Heart right ventricle (tissue), 16 donors: ENCODE results near the gene CLASRP. TPM values are rescaled to one million over a fixed set of nuclear protein-coding genes. Genes with fewer than 3 reads are reported as not detected.

Experiments
- ATAC-seq, 8 donors: fragments of 200-7000 bp; cut with Tn5 transposase; one replicate each; pipeline ENCODE4 v1.9.1; 2020; ENCODE audit warnings: mild to moderate bottlenecking in 8 of 8, moderate library complexity in 8 of 8, moderate number of reproducible peaks in 1 of 8
- DNase-seq, 2 donors: peaks; one replicate each; pipeline ENCODE4 v3.0.0-alpha.2; 2020
- H3K27ac ChIP-seq, 10 donors: fragments of 200-600 bp; sonication (generic) in 2 of 10; one replicate each; pipeline versions ENCODE4 v1.5.0 to v1.8.0; 2020 to 2022; ENCODE audit warnings: mild to moderate bottlenecking in 3 of 10
- H3K27me3 ChIP-seq, 7 donors: fragments of 200-600 bp; one replicate each; pipeline ENCODE4 v1.8.0; 2021 to 2022; ENCODE audit warnings: mild to moderate bottlenecking in 2 of 7
- H3K36me3 ChIP-seq, 9 donors: fragments of 200-600 bp; sonication (generic) in 1 of 9; one replicate each; pipeline versions ENCODE4 v1.5.0 to v1.8.0; 2020 to 2022; ENCODE audit warnings: mild to moderate bottlenecking in 2 of 9
- H3K4me1 ChIP-seq, 9 donors: fragments of 200-600 bp; sonication (generic) in 1 of 9; one replicate each; pipeline versions ENCODE4 v1.5.0 to v1.8.0; 2020 to 2022; ENCODE audit warnings: mild to moderate bottlenecking in 4 of 9
- H3K4me3 ChIP-seq, 10 donors: fragments of 200-600 bp; sonication (generic) in 2 of 10; one replicate each; pipeline versions ENCODE4 v1.5.0 to v1.8.0; 2020 to 2022; ENCODE audit warnings: mild to moderate bottlenecking in 7 of 10, moderate library complexity in 2 of 10
- H3K9me3 ChIP-seq, 11 donors: fragments of 200-600 bp in 10 of 11; sonication (generic) in 2 of 11; one replicate each; pipeline versions ENCODE4 v1.5.0 to v1.8.0; 2013 to 2022; ENCODE audit warnings: mild to moderate bottlenecking in 2 of 11, control low read depth in 1 of 11, moderate library complexity in 1 of 11
- WGBS, 2 donors: extraction: QIAGEN DNeasy Blood & Tissue Kit; methylation state at CpG; one replicate each; pipeline ENCODE4 v1.1.7; 2013; ENCODE audit warnings: inconsistent platforms in 1 of 2; 5-methylcytosine and 5-hydroxymethylcytosine counted together
- intact Hi-C, 10 donors: fragments of 100-400 bp; cut with DNase I; formaldehyde crosslinking; loops; one replicate each; pipeline versions ENCODE4 v1.11.1 to v1.14.2; 2022
- polyA plus RNA-seq, 2 donors: library from polyadenylated mRNA; stranded (reverse); fragments of 200-250 nt; gene quantifications; one replicate each; pipeline ENCODE4 v1.2.3, GENCODE V29; 2013
- total RNA-seq, 10 donors: library from RNA; stranded (reverse); fragmentation: NEBNext Ultra II Directional in 3 of 10; extraction: Animal tissue kit (Norgen Biotek cat#: 25700) in 3 of 10; gene quantifications; one replicate each; pipeline versions ENCODE4 v1.2.1 to v1.2.4, GENCODE V29; 2021 to 2023
- TF ChIP-seq, protein P1 (sequence below), 9 donors: fragments of 200-600 bp; sonication (generic) in 2 of 9; IDR thresholded peaks; one replicate each; pipeline versions ENCODE4 v1.5.0 to v1.8.0; 2021 to 2022; ENCODE audit warnings: antibody characterized with exemption in 9 of 9, mild to moderate bottlenecking in 5 of 9, moderate library complexity in 1 of 9
- donor health status: Arrhythmogenic right ventricular cardiomyopathy.
- donor health status: ischemic (EF 13 %, LVEDD 7.1; RV severe dilation, severe dysfunction).
- donor health status: healthy with polysubstance abuse.
- donor health status: DM: no; HTN: yes; CAD: no.
- donor health status: DM: no; HTN: no; CAD: no.
- donor health status: ischemic (EF 25% LVEDD 6.9; RV normal size, moderate dysfunction).
- donor health status: ischemic (EF 25% LVEDD 5.7; RV mildly dilated, moderate dysfunction).
- donor health status: healthy.
- donor health status: DM: yes; HTN: yes; CAD: no.
- donor health status: Ischemic cardiomyopathy.
- donor health status: ischemic (EF 35%, LVEDD 5.7; RV mildly dilated, moderate dysfunction).
- donor health status: nonischemic (EF 11% LVEDD 7.7; RV severe dilation, severe dysfunction).
- donor health status: DM: yes; HTN: yes; CAD: no.
- donor health status: PGD.
- donor health status: ischemic (EF 29% LVEDD 5.4; RV normal size, mild dysfunction).
- donor health status: nonischemic (EF 23%, LVEDD 6.1; RV moderate dilation, normal function).

CLASRP gene
- total and polyA plus RNA-seq, 12 donors, result 24.0 to 142 (median 30.0) TPM

DNA sequence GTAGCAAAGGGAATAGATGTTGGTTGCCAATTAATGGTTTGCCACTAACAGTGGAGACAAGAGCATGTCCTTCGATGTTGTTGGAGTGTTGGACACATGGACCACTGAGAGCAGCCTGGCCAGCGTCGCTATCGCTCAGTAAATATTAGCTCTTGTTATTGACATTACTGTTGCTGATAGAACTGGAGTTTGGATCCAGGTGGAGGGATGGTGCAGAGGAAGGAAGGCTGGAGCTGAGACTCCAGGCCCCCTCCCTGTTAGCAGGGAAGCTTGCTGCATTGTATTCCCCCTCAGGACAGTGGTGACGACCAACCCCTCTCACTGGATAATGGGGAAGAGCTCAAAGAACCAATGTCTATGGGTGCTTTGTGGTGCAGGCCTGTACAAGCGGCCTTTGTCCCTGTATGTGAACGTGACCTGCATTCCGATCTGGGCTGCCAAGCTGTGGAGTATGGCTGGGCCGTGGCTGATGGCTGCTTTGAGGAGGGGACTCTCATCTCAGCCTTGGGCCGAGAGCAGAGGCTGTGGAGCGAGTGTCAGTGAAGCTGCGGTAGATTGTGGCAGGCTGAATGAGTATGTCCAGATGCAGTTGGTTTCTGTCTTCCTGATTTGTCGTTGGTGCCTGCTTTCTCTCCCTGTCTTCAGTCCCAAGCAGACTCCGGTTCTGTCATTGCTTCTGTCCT is 7.0 kb downstream of the CLASRP start:
- Histone ChIP-seq H3K27me3 (no peaks in the 10 kb centered on the region), H3K4me1 (peaks cover under 1 to 83% (median 57%) of the 10 kb centered on the region in 9 donors), H3K36me3 (peaks cover 0 to 74% (median 37%) of the 10 kb centered on the region in 9 donors), H3K4me3 (no peak overlapping the region), H3K27ac (peak overlapping the region in 8 of 10 donors; percentile 28 to 63 (median 40)), H3K9me3 (no peaks in the 10 kb centered on the region)
- TF ChIP-seq, protein P1, sequence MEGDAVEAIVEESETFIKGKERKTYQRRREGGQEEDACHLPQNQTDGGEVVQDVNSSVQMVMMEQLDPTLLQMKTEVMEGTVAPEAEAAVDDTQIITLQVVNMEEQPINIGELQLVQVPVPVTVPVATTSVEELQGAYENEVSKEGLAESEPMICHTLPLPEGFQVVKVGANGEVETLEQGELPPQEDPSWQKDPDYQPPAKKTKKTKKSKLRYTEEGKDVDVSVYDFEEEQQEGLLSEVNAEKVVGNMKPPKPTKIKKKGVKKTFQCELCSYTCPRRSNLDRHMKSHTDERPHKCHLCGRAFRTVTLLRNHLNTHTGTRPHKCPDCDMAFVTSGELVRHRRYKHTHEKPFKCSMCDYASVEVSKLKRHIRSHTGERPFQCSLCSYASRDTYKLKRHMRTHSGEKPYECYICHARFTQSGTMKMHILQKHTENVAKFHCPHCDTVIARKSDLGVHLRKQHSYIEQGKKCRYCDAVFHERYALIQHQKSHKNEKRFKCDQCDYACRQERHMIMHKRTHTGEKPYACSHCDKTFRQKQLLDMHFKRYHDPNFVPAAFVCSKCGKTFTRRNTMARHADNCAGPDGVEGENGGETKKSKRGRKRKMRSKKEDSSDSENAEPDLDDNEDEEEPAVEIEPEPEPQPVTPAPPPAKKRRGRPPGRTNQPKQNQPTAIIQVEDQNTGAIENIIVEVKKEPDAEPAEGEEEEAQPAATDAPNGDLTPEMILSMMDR (IDR thresholded peaks at IDR 0.05), result no peak
- intact Hi-C loops, result no loop called here
- DNase-seq (no peak), ATAC-seq (peak in 7 of 8 donors; percentile 28 to 58 (median 52))
- WGBS, 2 donors, result 53 to 58% methylated on average over 14 of the region's 14 CpGs

DNA sequence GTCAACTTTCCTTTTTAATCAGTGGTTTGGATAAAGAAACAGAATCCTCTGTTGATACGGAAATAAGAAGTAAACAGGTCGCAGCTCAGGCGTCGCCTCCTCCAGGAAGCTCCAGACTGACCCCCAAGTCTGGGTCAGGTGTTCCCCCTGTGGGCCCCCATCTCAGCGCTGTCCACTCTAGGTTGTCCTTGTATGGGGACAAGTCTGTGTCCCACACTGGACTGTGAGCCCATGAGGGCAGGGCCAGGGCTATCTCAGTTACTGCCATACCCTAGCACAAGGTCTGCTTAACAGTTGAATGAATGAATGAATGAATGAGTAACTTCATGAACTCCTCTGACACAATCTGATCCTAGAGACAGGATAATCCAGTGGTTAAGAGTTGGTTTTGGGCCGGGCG is 7.5 kb downstream of the CLASRP start:
- no peaks in the 10 kb centered on the region for H3K27me3 ChIP-seq
- H3K27ac ChIP-seq, result peak overlapping the region in 8 of 10 donors; percentile 28 to 63 (median 40)
- peaks cover 0 to 82% (median 56%) of the 10 kb centered on the region in 9 donors for H3K4me1 ChIP-seq
- TF ChIP-seq, protein P1 (IDR thresholded peaks at IDR 0.05), result no peak
- peaks cover 0 to 73% (median 34%) of the 10 kb centered on the region in 9 donors for H3K36me3 ChIP-seq
- peak in 3 of 8 donors; percentile 16 to 25 (median 20) for ATAC-seq
- DNase-seq, result no peak
- no peaks in the 10 kb centered on the region for H3K9me3 ChIP-seq
- H3K4me3 ChIP-seq, result no peak overlapping the region
- 77 to 78% methylated on average over 7 of the region's 7 CpGs for WGBS, 2 donors
- intact Hi-C loops, result no loop called here

DNA sequence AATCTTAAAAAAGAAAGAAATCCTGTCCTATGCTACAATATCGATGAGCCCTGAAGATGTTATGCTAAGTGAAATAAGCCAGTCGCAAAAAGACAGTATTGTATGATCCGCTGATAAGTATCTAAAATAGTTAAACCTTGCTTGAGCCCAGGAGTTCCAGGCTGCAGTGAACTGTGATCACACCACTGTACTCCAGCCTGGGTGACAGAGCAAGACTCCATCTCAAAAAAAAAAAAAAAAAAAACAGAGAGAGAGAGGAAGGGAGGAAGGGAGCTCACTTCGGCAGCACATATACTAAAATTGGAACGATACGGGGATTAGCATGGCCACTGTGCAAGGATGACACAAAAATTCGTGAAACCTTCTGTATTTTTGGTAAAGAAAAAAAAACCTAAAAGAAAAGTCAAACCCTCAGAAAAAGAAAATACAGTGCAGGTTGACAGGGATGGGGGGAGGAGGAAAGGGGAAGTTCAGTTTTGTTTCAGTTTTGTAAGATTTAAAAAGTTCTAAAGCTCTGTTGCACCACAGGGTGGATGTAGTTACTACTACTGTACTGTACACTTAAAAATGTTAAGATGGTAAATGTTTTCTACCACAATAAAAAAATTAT is 8.4 kb downstream of the CLASRP start:
- intact Hi-C loops, result no loop called here
- Histone ChIP-seq H3K27me3 (no peaks in the 10 kb centered on the region), H3K4me3 (peak overlapping the region in 1 of 10 donors; percentile 30), H3K36me3 (peaks cover 0 to 73% (median 27%) of the 10 kb centered on the region in 9 donors), H3K9me3 (no peaks in the 10 kb centered on the region), H3K27ac (peak overlapping the region in 3 of 10 donors; percentile 30 to 63 (median 62)), H3K4me1 (peaks cover 0 to 79% (median 51%) of the 10 kb centered on the region in 9 donors)
- ATAC-seq, result no peak
- 75 to 80% methylated on average over 7 of the region's 7 CpGs for WGBS, 2 donors
- TF ChIP-seq, protein P1 (IDR thresholded peaks at IDR 0.05), result no peak
- DNase-seq, result no peak

DNA sequence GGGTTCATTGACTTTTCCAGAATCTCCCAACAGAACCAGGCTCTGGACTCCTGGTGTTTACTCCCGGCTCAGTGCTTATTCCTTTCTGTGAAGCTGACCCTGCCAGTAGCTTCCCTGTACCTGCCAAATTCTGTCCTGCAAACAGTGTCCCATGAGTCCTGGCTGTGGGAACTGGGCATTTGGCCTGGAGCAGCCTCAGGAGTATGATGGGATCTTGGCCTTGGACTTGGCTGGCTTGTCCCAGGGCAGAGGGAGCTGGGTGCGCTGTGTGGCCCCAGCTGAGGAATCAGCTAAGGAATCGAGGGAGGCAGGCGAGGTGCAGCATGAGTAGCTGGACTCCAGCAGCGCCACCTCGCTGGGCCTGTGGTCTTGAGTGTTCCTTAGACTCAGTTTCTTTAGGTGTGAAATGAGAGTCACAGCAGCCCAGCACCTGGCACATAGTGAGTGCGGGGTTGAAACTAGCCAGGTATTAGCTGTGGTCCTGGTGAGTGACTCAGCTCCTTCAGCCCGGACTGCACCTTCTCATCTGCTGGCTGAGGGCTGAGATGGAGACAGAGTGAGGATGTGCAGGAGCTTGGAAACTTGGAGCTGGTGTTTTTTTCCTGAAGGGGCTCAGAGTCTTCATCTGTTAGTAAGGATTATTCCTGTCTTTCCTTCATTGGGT is 10.4 kb downstream of the CLASRP start:
- TF ChIP-seq, protein P1 (IDR thresholded peaks at IDR 0.05), result no peak
- no peaks in the 10 kb centered on the region for H3K27me3 ChIP-seq
- H3K4me1 ChIP-seq, result peaks cover 0 to 72% (median 48%) of the 10 kb centered on the region in 9 donors
- 73 to 81% methylated on average over 8 of the region's 8 CpGs for WGBS, 2 donors
- peak; percentile 33 to 44 for DNase-seq
- peak in 7 of 8 donors; percentile 49 to 87 (median 76) for ATAC-seq
- peak overlapping the region in 4 of 10 donors; percentile 8 to 57 (median 32) for H3K27ac ChIP-seq
- H3K4me3 ChIP-seq, result no peak overlapping the region
- H3K36me3 ChIP-seq, result peaks cover 0 to 75% (median 17%) of the 10 kb centered on the region in 9 donors
- intact Hi-C loops, result no loop called here
- H3K9me3 ChIP-seq, result no peaks in the 10 kb centered on the region
